HCT116 (cell line): Measurements from ENCODE around the gene ANKIB1. TPM values are rescaled to one million over a fixed set of nuclear protein-coding genes. Genes with fewer than 3 reads are reported as not detected.

Source experiments
- ATAC-seq: fragments of 200-7000 bp; cut with Tn5 transposase; 2 replicates; pipeline ENCODE4 v1.9.1; 2020; ENCODE audit warnings: mild to moderate bottlenecking, moderate library complexity
- BruUV-seq: library from RNA; stranded (reverse); fragments of 400-500 nt; replicated peaks from 2 replicates; lab custom pipeline; 2021; lab: Mats Ljungman, UMichigan
- CTCF ChIA-PET: fragments of 300-600 bp; sonication (Branson Sonifier 250); formaldehyde crosslinking; loops from one replicate; lab custom pipeline; 2021; ENCODE audit warnings: antibody characterized with exemption; lab: Charles Lee
- POLR2A ChIA-PET: fragments of 300-600, 350-600 bp; sonication (Branson Sonifier 250); formaldehyde crosslinking; loops from one replicate; lab custom pipeline; 2021; ENCODE audit warnings: antibody characterized with exemption; lab: Charles Lee
- RAD21 ChIA-PET, 2 experiments: fragments of 300-600 bp; sonication (Branson Sonifier 250); formaldehyde crosslinking; loops; one replicate each; lab custom pipeline; 2023; ENCODE audit warnings: low total read pairs in 2 of 2; ENCODE audit not compliant: uncharacterized antibody in 2 of 2, unreplicated experiment in 2 of 2, low non-redundant PET in 1 of 2; lab: Charles Lee
- DNase-seq: peaks from one replicate; pipeline ENCODE4 v3.0.0-alpha.2; 2010; ENCODE audit warnings: low read depth, low spot score
- H2AFZ ChIP-seq: fragments of 200-600 bp; shearing (Covaris generic), sonication (generic); 2 replicates; pipeline ENCODE4 v1.6.1; 2017; ENCODE audit warnings: low read depth, mixed run types, mixed read lengths, antibody characterized with exemption, low read length; ENCODE audit not compliant: poor library complexity, severe bottlenecking
- H3K27ac ChIP-seq: 2 replicates; pipeline ENCODE4 v1.5.1; 2012; ENCODE audit warnings: low read depth, low read length
- H3K27me3 ChIP-seq: fragments of 200-600 bp; sonication (generic); 2 replicates; pipeline ENCODE4 v1.6.1; 2016; ENCODE audit warnings: mixed run types, low read length, mixed read lengths; ENCODE audit not compliant: insufficient read depth
- H3K36me3 ChIP-seq, 2 experiments: fragments of 200-500 bp in 1 of 2; fragments of 200-600 bp in 1 of 2; sonication (Bioruptor generic) in 1 of 2; sonication (generic) in 1 of 2; 2 replicates each; pipeline versions ENCODE4 v1.5.1 to v1.6.1; 2014 to 2016; ENCODE audit warnings: low read length in 2 of 2, inconsistent platforms in 1 of 2, mixed read lengths in 1 of 2, mixed run types in 1 of 2; ENCODE audit not compliant: insufficient read depth in 2 of 2, control insufficient read depth in 1 of 2
- H3K4me1 ChIP-seq, 2 experiments: fragments of 200-600 bp in 1 of 2; sonication (generic) in 1 of 2; 2 replicates each; pipeline versions ENCODE4 v1.5.1 to v1.6.1; 2012 to 2017; ENCODE audit warnings: low read length in 2 of 2, inconsistent platforms in 1 of 2, mild to moderate bottlenecking in 1 of 2, mixed read lengths in 1 of 2, mixed run types in 1 of 2, moderate library complexity in 1 of 2; ENCODE audit not compliant: insufficient read depth in 2 of 2, control insufficient read depth in 1 of 2
- H3K4me2 ChIP-seq: fragments of 200-600 bp; sonication (generic); 2 replicates; pipeline ENCODE4 v1.6.1; 2017; ENCODE audit warnings: mixed run types, low read length, mixed read lengths
- H3K4me3 ChIP-seq, 2 experiments: fragments of 200-600 bp in 1 of 2; sonication (generic) in 1 of 2; replicated peaks in 1 of 2; 2 replicates each; pipeline ENCODE4 v1.5.1; 2011 to 2016; ENCODE audit warnings: low read length in 2 of 2, control low read depth in 1 of 2, low read depth in 1 of 2, mild to moderate bottlenecking in 1 of 2, mixed read lengths in 1 of 2, mixed run types in 1 of 2
- H3K79me2 ChIP-seq: fragments of 200-600 bp; sonication (generic); 2 replicates; pipeline ENCODE4 v1.6.1; 2017; ENCODE audit warnings: mild to moderate bottlenecking, mixed run types, low read length, moderate library complexity, mixed read lengths; ENCODE audit not compliant: insufficient read depth
- H3K9ac ChIP-seq: fragments of 200-600 bp; sonication (generic); 2 replicates; pipeline ENCODE4 v1.6.1; 2016; ENCODE audit warnings: low read length, mixed read lengths
- H3K9me2 ChIP-seq: fragments of 200-600 bp; sonication (generic), shearing (Covaris generic); 2 replicates; pipeline ENCODE4 v1.6.1; 2017; ENCODE audit warnings: mixed run types, mild to moderate bottlenecking, moderate library complexity; ENCODE audit not compliant: insufficient read depth
- H3K9me3 ChIP-seq, 2 experiments: fragments of 200-500 bp in 1 of 2; fragments of 200-600 bp in 1 of 2; sonication (Bioruptor generic) in 1 of 2; sonication (generic) in 1 of 2; 2 replicates each; pipeline ENCODE4 v1.6.1; 2014 to 2017; ENCODE audit warnings: low read length in 2 of 2, mixed read lengths in 2 of 2, inconsistent platforms in 1 of 2, low read depth in 1 of 2, mild to moderate bottlenecking in 1 of 2, mixed run types in 1 of 2, moderate library complexity in 1 of 2; ENCODE audit not compliant: control insufficient read depth in 1 of 2, insufficient read depth in 1 of 2
- H4K20me1 ChIP-seq: fragments of 200-600 bp; sonication (generic), shearing (Covaris generic); 2 replicates; pipeline ENCODE4 v1.6.1; 2017; ENCODE audit warnings: mixed run types, mild to moderate bottlenecking, moderate library complexity; ENCODE audit not compliant: insufficient read depth
- CTCF ChIP-seq, 3 experiments: fragments of 200-600 bp in 1 of 3; sonication (generic) in 1 of 3; IDR thresholded peaks in 2 of 3; conservative IDR thresholded peaks in 1 of 3; 2 replicates each; pipeline ENCODE4 v1.5.1; 2012 to 2017; ENCODE audit warnings: low read depth in 2 of 3, low read length in 2 of 3, antibody characterized with exemption in 1 of 3, borderline replicate concordance in 1 of 3, control low read depth in 1 of 3, mild to moderate bottlenecking in 1 of 3, mixed read lengths in 1 of 3, mixed run types in 1 of 3, moderate library complexity in 1 of 3; ENCODE audit not compliant: insufficient read depth in 1 of 3
- RAD21 ChIP-seq: IDR thresholded peaks from 2 replicates; pipeline ENCODE4 v1.6.1; 2012; ENCODE audit warnings: low read depth, mild to moderate bottlenecking
- intact Hi-C: fragments of 100-400 bp; cut with micrococcal nuclease; formaldehyde crosslinking; loops from 2 replicates; pipeline ENCODE4 v1.10.0; 2022
- total RNA-seq: library from RNA; stranded (reverse); gene quantifications from one replicate; pipeline ENCODE4 v1.2.1, GENCODE V29; 2021; ENCODE audit not compliant: unreplicated experiment

Gene ANKIB1
- total RNA-seq, 1 experiment from 2014 or later = 41.2 TPM

DNA sequence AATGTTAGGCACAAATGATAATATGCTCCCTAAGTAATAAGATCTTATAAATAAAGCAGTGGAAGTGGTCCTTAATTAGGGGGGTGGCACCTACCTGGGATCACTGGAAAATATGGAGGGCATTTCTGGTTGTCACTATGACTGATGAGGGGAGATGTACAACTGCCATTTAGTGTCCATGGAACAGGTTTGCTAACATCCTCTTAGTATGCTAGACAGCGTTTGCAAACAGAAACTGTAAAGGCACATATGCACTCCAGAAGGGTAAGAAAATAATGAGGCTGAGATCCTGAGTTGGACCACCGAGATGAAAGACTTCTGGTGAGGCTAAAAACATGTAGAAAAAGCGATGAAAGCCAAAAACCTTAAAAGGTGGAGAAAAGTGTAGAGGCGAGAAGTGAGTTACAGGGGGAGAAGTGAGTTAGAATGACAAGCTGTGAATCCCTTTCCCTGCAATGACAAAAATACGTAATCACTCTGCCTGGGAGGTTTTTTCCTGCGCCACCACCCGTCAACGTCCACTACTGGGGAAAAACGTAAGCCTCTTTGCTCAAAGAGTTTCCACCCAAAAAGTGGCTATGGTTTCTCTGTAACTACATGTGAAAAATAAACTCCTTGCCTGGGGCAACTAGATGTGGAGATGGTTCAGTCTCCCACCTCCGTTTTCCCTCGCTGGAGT is 827 bp upstream of the ANKIB1 start:
- CTCF ChIA-PET = interaction anchor here (1.0 to 1.6 kb wide), 4 partner anchors 11 to 202 kb away, joined by 3 to 4 read pairs (median 4); partner anchors contain the start of genes GATAD1 and LRRD1
- H4K20me1 ChIP-seq = peaks cover 3% of the 10 kb centered on the region; the same call in 1 of the 2 replicates
- TF ChIP-seq RAD21 = peak; percentile 22; the same call in 1 of the 2 replicates
- TF ChIP-seq CTCF (IDR thresholded peaks at IDR 0.05 in 2 of 3, conservative IDR thresholded peaks at IDR 0.05 in 1 of 3; ENCODE audit: borderline replicate concordance in 1 of 3, insufficient read depth in 1 of 3, low read depth in 2 of 3, low read length in 2 of 3) = no peak
- TF ChIP-seq, all 23 proteins: peak for 1
- H3K36me3 ChIP-seq = peaks cover 5% of the 10 kb centered on the region in 2 experiments; a peak in 2 of 4 replicates
- H3K9ac ChIP-seq = peak overlapping the region; percentile 87
- intact Hi-C loops = loop anchor here (1.0 to 10.0 kb wide), 2 partner anchors 180 to 202 kb away; partner anchors contain the start of gene GATAD1
- H3K27ac ChIP-seq = peak overlapping the region; percentile 79
- H3K79me2 ChIP-seq = peaks cover 66% of the 10 kb centered on the region
- H3K9me2 ChIP-seq = no peaks in the 10 kb centered on the region
- ATAC-seq (peak; percentile 11), DNase-seq (no peak)
- POLR2A ChIA-PET = interaction anchor here (0.8 to 3.3 kb wide), 3 partner anchors 8 to 14 kb away, joined by 4 to 22 read pairs (median 5); no protein-coding TSS in a partner anchor
- peak overlapping the region; percentile 61 for H2AFZ ChIP-seq
- H3K27me3 ChIP-seq = no peaks in the 10 kb centered on the region
- BruUV-seq = TSS peak; percentile 63
- RAD21 ChIA-PET = no interaction called here
- H3K4me3 ChIP-seq = peak overlapping the region; percentile 82 to 92
- H3K4me1 ChIP-seq = peaks cover 11 to 24% of the 10 kb centered on the region in 2 experiments; a peak in 3 of 4 replicates
- peak overlapping the region; percentile 83 for H3K4me2 ChIP-seq
- no peaks in the 10 kb centered on the region for H3K9me3 ChIP-seq
